ENCODE data around the gene TAF3. TPM values are rescaled to one million over a fixed set of nuclear protein-coding genes. Genes with fewer than 3 reads are reported as not detected.

Gene TAF3
- polyA plus RNA-seq, 1 of the 3 experiments (the other 2 are of a cell fraction): 2.4 TPM

DNA sequence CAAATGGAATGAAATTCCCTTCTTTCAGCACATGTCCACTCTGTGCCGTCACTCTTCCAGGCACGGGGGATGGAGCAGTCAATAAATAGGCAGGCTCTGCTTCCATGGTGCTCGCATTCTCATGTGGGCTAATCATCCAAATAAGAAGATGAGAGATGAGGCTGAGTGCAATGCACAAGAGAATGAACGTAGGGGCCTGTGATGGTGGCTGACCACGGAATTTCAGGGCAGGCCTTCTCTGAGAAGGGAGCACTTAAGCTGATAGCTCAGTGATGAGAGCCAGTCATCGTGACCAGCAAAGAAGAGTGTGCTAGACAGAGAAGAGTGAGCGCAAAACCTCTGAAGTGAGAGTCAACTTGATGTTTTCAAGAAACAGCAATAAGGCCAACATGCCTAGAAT, 47.9 kb downstream of the TAF3 start:
- no peak overlapping the region for H3K9ac ChIP-seq
- H3F3A ChIP-seq (replicated peaks; ENCODE audit: insufficient read depth): peaks cover 7% of the 10 kb centered on the region
- ChIA-PET POLR2A (no interaction called here), CTCF (interaction anchor here (2.0 kb wide), 1 partner anchor 341 kb away, joined by 7 read pairs; no protein-coding TSS in a partner anchor)
- TF ChIP-seq, protein P1, sequence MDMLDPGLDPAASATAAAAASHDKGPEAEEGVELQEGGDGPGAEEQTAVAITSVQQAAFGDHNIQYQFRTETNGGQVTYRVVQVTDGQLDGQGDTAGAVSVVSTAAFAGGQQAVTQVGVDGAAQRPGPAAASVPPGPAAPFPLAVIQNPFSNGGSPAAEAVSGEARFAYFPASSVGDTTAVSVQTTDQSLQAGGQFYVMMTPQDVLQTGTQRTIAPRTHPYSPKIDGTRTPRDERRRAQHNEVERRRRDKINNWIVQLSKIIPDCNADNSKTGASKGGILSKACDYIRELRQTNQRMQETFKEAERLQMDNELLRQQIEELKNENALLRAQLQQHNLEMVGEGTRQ (IDR thresholded peaks at IDR 0.05; ENCODE audit: borderline replicate concordance, low read depth, low read length): no peak
- no peak for TF ChIP-seq RXRA (IDR thresholded peaks at IDR 0.05; ENCODE audit: borderline replicate concordance, low read depth)
- no peak for TF ChIP-seq TCF12 (IDR thresholded peaks at IDR 0.05)
- no peak for TF ChIP-seq TEAD4 (IDR thresholded peaks at IDR 0.05; ENCODE audit: borderline replicate concordance, insufficient read depth)
- TF ChIP-seq POLR2AphosphoS5 (IDR thresholded peaks at IDR 0.05; ENCODE audit: low read depth, low read length): no peak
- TF ChIP-seq NRF1 (IDR thresholded peaks at IDR 0.05; ENCODE audit: low read depth, low read length): no peak
- no peak for TF ChIP-seq NFIC (IDR thresholded peaks at IDR 0.05; ENCODE audit: borderline replicate concordance)
- TF ChIP-seq MAX (IDR thresholded peaks at IDR 0.05; ENCODE audit: low read depth): no peak
- TF ChIP-seq RFX5 (IDR thresholded peaks at IDR 0.05; ENCODE audit: low read length): no peak
- TF ChIP-seq TAF1 (IDR thresholded peaks at IDR 0.05; ENCODE audit: borderline replicate concordance, low read depth, low read length): no peak
- TF ChIP-seq EP300 (IDR thresholded peaks at IDR 0.05; ENCODE audit: borderline replicate concordance in 1 of 2, low read depth in 1 of 2, low read length in 1 of 2): no peak
- no peak for TF ChIP-seq MXI1 (IDR thresholded peaks at IDR 0.05; ENCODE audit: low read depth, low read length)
- no peak for TF ChIP-seq SIN3A (IDR thresholded peaks at IDR 0.05; ENCODE audit: borderline replicate concordance, low read depth, low read length)
- no peak for TF ChIP-seq PBX3 (IDR thresholded peaks at IDR 0.05)
- TF ChIP-seq YY1 (IDR thresholded peaks at IDR 0.05; ENCODE audit: low read depth): no peak
- H3K79me2 ChIP-seq (ENCODE audit: insufficient read depth): peaks cover 23% of the 10 kb centered on the region
- H3K27ac ChIP-seq (ENCODE audit: low read depth in 2 of 2, low read length in 1 of 2): no peak overlapping the region
- DNase-seq: no peak
- no peaks in the 10 kb centered on the region for H3K9me2 ChIP-seq
- H3K4me1 ChIP-seq (ENCODE audit: control insufficient read depth in 1 of 2, insufficient read depth in 2 of 2, low read depth in 1 of 2, low read length in 1 of 2): peaks cover 0 to 2% of the 10 kb centered on the region in 2 experiments; a peak in 1 of 4 replicates
- no peak overlapping the region for H2AFZ ChIP-seq (ENCODE audit: low read depth)
- H3K36me3 ChIP-seq (replicated peaks in 1 of 2; ENCODE audit: control insufficient read depth in 1 of 2, insufficient read depth in 2 of 2, low read length in 1 of 2): peaks cover 0 to 13% of the 10 kb centered on the region in 2 experiments
- no peak overlapping the region for H3K4me3 ChIP-seq (ENCODE audit: low read depth in 2 of 2, low read length in 1 of 2)
- H3K9me3 ChIP-seq: peaks cover 16% of the 10 kb centered on the region; the same call in 1 of the 2 replicates
- H3K4me2 ChIP-seq: no peak overlapping the region
- no peaks in the 10 kb centered on the region for H3K27me3 ChIP-seq (ENCODE audit: insufficient read depth)
- 94% methylated on average over 7 of the region's 7 CpGs for WGBS (ENCODE audit: low lambda C conversion rate)
- no peaks in the 10 kb centered on the region for H4K20me1 ChIP-seq (ENCODE audit: insufficient read depth)

DNA sequence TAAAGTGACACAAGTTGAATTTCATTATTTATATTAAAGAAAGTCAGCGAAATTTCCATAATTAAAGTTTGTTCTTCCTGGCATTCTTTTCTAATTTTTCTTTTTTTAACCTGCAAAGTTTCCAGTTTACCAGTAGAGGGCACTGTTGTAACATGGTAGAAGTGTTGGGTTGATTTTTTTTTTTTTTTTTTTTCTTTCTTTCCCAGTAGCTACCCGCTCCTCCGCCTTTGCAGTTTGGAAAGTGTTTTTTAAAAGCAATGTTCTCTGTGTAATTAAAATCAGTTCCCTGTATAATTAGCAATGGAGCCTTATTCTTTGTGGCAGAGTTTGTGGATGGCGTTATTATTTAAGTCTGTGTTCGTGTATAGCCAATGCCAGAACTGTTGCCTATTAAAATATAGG, 53.7 kb downstream of the TAF3 start:
- Histone ChIP-seq H3K79me2 (ENCODE audit: insufficient read depth) (peaks cover 17% of the 10 kb centered on the region), H3K9me3 (no peaks in the 10 kb centered on the region), H3K9ac (no peak overlapping the region), H3K4me3 (ENCODE audit: low read depth in 2 of 2, low read length in 1 of 2) (peak overlapping the region; percentile 46 to 59; a peak in 3 of 4 replicates), H3F3A (replicated peaks; ENCODE audit: insufficient read depth) (peaks cover 8% of the 10 kb centered on the region), H3K36me3 (replicated peaks in 1 of 2; ENCODE audit: control insufficient read depth in 1 of 2, insufficient read depth in 2 of 2, low read length in 1 of 2) (no peaks in the 10 kb centered on the region), H4K20me1 (ENCODE audit: insufficient read depth) (no peaks in the 10 kb centered on the region), H3K9me2 (no peaks in the 10 kb centered on the region), H3K27ac (ENCODE audit: low read depth in 2 of 2, low read length in 1 of 2) (peak overlapping the region in 1 of 2 experiments; percentile 71; a peak in 2 of 4 replicates), H3K27me3 (ENCODE audit: insufficient read depth) (no peaks in the 10 kb centered on the region), H3K4me1 (ENCODE audit: control insufficient read depth in 1 of 2, insufficient read depth in 2 of 2, low read depth in 1 of 2, low read length in 1 of 2) (peaks cover 6 to 7% of the 10 kb centered on the region in 2 experiments; a peak in 3 of 4 replicates), H2AFZ (ENCODE audit: low read depth) (0 out of 2 replicates have a peak overlapping the region, but pooled peaks have one; percentile 12), H3K4me2 (peak overlapping the region; percentile 50; the same call in 1 of the 2 replicates)
- ChIA-PET CTCF (interaction anchor here (0.6 to 1.7 kb wide), 8 partner anchors 81 to 1431 kb away, joined by 3 to 8 read pairs (median 4); no protein-coding TSS in a partner anchor), POLR2A (interaction anchor here (0.6 to 1.0 kb wide), 2 partner anchors 23 to 176 kb away, joined by 4 to 5 read pairs; no protein-coding TSS in a partner anchor)
- WGBS (ENCODE audit: low lambda C conversion rate): 4% methylated on average over 5 of the region's 5 CpGs
- peak; percentile 48 for DNase-seq
- peak; percentile 66 for TF ChIP-seq SMC3 (IDR thresholded peaks at IDR 0.05; ENCODE audit: low read depth, low read length)
- TF ChIP-seq RAD21 (IDR thresholded peaks at IDR 0.05; ENCODE audit: low read length): peak; percentile 89
- TF ChIP-seq, protein P2, sequence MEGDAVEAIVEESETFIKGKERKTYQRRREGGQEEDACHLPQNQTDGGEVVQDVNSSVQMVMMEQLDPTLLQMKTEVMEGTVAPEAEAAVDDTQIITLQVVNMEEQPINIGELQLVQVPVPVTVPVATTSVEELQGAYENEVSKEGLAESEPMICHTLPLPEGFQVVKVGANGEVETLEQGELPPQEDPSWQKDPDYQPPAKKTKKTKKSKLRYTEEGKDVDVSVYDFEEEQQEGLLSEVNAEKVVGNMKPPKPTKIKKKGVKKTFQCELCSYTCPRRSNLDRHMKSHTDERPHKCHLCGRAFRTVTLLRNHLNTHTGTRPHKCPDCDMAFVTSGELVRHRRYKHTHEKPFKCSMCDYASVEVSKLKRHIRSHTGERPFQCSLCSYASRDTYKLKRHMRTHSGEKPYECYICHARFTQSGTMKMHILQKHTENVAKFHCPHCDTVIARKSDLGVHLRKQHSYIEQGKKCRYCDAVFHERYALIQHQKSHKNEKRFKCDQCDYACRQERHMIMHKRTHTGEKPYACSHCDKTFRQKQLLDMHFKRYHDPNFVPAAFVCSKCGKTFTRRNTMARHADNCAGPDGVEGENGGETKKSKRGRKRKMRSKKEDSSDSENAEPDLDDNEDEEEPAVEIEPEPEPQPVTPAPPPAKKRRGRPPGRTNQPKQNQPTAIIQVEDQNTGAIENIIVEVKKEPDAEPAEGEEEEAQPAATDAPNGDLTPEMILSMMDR (IDR thresholded peaks at IDR 0.05): peak; percentile 83
- TF ChIP-seq RFX5 (IDR thresholded peaks at IDR 0.05; ENCODE audit: low read length): peak; percentile 33; the same call in 1 of the 2 replicates
- no peak for TF ChIP-seq TEAD4 (IDR thresholded peaks at IDR 0.05; ENCODE audit: borderline replicate concordance, insufficient read depth)
- no peak for TF ChIP-seq YY1 (IDR thresholded peaks at IDR 0.05; ENCODE audit: low read depth)
- TF ChIP-seq ZBTB33 (IDR thresholded peaks at IDR 0.05; ENCODE audit: borderline replicate concordance, low read depth): no peak
